Measurements from ENCODE around the gene SOX15.
"Not testable (repeated sequence)": the region's sequence is repeated elsewhere in the genome, so short reads cannot be mapped to it uniquely, and the experiment has no call there.

Gene SOX15

DNA sequence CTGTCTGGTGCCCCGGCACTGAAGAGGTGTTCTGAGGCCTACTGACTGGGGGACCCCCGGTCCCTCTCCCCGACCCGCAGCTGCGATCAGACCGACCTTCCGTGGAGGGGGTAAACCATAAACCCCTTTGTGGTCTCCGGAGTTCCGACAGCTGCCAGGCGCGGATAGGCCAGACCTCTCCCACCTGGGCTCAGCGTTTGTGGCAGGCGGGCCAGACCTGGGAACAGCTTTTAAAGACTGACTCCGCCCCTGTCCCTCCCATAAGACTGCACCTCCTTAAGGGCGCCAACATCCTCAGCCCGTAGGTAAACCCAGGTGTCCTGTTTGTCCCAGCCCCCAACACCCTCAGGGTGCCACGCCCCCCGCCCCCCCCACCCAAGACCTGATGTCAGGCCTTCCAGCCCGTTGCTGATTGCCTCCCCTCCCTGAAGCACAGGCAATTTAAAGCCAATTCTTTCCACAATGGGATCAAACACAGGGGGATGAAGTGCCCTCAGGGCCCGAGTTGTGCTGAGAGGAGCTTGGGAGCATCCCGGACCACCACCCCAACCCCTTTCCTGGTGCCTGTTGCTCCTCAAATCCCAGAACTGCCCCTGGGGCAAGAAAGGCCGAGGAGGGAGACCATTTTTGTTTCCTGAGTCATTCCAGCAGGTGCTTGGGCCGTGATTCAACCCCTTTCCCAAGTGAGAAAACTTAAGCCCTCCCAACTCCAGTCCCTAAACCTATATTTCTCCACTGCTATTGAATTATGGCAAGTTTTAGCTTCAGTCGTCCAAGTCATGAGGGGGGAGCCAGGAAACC is at the start of gene SOX15:
TSS of gene SOX15 (minus strand) at position 204 of the 801 bp plus-strand sequence. CDS start 418 bp downstream, outside the sequence.
- DNase-seq: no peak

DNA sequence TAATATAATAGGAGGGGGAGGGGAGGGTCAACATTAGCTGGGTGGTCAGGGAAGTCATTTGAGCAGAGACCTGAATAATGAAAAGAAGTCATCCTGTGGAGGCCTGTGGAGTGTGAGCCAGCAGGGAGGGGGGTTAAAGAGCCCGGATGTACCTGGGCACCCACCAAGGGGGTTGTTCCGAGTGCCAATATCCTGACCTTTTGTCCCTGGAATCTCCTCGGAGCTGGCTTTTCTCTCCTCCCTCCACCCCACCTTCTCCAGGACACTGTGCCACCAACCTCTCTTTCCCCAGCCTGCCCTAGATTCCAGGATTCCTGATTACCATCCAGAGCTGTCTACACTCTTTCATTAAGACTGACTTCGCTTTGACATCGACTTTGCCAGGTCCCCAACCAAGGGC is 46.3 kb upstream of the SOX15 start:
- no peak for DNase-seq

DNA sequence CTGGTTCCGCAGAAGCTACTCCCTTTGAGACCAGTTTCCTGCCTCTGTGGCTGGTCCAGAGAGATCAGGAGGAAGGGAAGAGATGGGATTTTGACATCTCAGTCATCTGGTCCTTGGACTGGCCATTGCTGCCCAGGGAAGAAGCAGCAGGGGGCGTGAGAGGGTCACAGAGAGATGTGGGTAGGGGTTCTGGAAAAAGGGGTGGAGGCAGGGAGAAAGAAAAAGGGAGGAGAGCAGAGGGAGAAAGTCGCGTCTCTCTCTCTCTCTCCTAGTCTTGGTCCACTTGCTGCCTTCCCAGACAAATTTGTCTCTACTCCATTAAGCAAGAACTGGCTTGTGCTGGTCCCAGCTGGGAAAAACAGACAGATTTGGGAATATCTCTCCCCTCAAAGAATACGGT is 44.5 kb upstream of the SOX15 start:
- peak; percentile 31 to 45 for DNase-seq

DNA sequence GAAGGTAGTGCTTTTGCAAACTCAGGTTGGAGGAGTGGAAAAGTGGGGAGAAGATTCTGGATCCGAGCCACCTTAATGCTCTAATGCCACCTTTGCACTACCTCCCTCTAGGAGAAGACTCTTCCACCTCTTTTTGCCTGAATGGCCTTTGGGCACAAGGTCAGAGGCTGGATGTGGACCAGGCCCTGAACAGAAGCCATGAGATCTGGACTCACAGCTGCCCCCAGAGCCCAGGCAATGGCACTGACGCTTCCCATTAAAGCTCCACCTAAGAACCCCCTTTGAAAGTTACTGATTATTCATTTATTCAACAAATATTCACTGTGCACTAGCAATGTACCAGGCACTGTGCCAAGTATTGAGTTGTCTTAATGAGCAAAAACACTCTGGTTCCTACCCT is 43.2 kb upstream of the SOX15 start:
- no peak for DNase-seq

DNA sequence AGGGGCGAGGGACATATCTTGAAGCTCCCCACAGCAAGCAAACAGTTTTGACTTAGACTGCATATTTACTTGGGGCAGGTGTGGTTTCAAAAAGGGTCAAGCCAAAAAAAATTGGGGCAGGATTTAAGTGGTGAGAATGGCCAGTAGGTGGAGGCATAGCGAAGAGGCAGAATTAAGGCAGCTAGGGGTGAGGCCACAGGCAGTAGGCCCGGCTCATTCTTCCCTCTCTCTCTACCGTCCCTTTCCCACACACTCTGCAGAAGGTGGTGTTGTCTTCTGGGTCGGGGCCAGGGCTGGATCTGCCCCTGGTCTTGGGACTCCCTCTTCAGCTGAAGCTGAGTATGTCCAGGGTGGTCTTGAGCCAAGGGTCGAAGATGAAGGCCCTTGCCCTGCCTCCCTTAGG is 42.6 kb upstream of the SOX15 start:
- peak; percentile 21 to 37 for DNase-seq

DNA sequence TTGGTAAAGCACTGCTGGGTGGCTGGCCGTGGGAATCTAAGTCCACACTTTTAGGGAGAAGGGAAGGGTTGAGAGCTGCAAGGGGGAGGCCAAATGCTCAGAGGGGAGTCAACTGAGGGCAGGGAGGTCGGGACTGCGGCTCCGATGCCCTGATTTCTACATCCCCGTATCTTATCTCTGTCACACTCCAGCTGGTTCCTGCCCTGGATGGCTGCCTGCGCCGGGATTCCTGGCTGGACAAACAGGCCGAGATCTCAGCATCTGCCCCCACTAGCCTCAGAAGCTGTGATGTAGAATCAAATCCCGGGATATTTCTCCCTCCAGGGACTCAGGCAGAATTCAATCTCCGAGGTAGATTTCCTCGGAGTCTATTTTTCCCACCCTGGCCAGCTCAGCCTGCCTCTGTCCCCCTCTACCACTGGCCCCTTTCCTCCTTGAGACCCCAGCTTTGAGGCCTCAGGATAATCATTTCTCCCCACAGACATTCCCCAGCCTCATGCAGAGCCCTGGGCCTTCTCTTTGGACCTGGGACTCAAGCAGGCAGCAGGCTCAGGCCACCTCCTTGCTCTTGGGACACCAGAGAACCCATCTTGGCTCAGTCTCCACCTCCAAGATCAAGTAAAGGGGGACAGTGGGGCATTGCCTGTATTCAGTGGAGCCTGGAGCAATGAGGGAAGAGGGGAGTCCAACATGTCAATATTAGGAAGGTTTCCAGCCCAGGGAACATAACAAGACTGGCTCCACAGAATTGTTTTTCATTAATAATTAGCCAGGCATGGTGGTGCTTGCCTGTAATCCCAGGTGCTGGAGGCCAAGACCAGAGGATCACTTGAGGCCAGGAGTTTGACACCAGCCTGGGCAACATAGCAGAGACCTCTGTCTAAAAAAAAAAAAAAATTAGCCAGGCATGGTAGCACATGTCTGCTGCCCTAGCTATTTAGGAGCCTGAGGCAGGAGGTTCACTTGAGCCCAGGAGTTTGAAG is 41.8 kb upstream of the SOX15 start:
- DNase-seq: no peak

DNA sequence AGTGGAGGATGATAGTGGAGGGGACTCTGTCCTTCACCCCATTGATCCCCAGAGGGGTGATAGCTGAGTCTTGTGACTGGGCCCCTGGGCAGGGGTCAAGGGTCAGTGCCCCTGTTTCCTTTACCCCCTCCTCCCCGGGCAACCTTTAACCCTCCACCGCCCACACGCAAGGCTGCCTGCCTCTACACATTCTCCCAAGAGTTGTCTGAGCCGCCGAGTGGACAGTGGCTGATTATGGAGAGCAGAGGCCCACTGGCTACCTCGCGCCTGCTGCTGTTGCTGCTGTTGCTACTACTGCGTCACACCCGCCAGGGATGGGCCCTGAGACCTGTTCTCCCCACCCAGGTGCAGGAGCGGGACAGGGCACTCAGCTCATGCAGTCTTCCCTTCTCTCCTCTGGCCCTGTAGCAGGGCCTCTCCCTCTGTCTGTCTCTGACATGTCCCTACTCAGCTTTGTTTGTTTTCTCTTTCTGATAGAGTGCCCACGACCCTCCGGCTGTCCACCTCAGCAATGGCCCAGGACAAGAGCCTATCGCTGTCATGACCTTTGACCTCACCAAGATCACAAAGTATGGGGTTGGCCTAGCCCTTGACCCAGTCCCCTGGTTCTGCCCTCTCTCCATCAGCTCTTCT is 40.2 kb upstream of the SOX15 start, which contains the start of gene SHBG:
TSS of gene SHBG (plus strand) at position 197 of the 633 bp plus-strand sequence. CDS start at position 235, 38 bp downstream.
- no peak for DNase-seq

DNA sequence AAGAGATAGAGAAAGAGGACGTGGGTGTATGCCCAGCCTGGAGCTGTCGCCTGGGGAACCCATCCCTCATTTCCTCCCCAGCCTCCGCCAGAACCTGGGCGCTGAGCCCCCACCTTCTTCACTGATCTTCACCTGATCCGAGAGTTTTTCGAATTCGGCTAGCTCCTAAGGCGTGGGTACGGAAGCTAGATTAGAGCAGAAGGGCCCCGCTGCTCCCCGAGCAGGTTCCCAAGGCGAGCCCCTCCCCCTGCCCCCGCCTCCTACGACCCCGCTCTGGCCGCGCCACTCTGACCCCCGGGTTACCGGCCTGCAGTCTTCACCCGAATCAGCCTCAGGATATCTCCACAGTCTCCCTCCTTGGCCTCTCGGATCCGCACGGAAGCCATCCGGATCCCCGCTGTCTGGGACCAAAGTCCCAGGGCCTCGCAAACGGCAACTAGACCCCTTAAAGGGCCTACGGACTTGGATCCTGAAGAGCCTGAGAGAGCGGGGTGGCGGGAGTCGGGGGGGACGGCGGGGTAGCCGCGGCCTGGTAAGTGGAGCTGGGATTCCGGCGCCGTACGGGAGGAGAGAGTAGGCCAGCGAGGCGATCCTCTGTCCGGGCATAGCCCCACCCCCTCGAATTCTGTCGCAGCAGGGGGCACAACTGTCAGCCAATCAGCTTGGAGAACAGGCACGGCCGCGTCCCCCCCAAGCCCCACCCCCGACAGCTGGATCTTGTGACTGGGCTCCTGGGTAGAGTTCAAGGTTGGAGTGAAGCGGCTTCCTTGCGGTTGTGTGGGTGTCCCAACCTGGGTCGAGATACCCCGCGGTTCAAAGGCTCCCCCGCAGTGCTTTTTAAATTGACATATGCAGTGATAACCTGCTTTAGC is 37.6 kb upstream of the SOX15 start, which contains the start of gene SAT2:
TSS of gene SAT2 (minus strand) at position 572 of the 872 bp plus-strand sequence. CDS start at position 386, 186 bp downstream.
- peak; percentile 88 to 90 for DNase-seq

DNA sequence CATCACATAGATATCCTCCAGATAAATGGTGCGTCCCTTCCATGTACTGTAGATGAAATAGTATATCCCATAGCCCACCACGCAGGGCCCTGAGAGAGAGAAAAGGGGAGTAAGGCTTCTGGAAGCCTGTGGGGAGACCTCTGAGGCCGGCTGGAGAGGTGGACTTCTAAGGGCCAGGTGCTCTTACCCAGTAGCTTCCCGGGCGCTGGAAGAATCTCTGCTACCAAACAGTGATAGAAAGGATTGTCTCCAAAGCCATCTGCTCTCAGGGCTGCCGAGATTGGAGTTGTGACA is 37.0 kb upstream of the SOX15 start:
- no peak for DNase-seq

DNA sequence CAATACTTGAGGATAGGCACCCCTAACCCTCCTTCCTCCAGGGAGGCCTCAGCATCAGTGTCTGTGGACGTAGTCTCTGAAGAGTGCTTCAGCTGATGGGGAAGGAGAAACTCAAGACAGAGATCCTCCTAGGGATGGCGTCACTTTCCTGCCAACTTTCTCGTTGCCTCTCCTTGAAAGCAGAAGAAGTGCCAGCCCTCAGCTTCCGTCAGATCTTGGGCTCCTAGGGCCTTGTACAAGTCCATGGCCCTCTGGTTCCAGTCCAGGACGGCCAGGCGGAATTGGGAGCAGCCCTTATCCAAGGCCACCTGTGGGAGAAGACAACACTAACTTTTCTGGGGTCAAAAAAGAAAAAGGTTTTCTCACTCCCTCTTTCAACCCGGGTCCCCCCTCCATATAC is 36.4 kb upstream of the SOX15 start:
- DNase-seq: no peak

DNA sequence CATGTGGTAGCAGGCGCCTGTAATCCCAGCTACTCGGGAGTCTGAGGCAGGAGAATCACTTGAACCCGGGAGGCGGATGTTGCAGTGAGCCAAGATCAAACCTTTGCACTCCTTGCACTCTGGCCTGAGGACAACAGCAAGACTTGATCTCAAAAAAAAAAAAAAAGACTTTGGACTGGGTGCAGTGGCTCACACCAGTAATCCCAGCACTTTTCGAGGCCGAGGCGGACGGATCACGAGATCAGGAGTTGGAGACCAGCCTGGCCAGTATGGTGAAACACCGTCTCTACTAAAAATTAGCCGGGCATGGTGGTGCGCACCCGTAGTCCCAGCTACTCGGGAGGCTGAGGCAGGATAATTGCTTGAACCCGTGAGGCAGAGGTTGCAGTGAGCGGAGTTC is 35.9 kb upstream of the SOX15 start:
- not testable (repeated sequence) for DNase-seq

DNA sequence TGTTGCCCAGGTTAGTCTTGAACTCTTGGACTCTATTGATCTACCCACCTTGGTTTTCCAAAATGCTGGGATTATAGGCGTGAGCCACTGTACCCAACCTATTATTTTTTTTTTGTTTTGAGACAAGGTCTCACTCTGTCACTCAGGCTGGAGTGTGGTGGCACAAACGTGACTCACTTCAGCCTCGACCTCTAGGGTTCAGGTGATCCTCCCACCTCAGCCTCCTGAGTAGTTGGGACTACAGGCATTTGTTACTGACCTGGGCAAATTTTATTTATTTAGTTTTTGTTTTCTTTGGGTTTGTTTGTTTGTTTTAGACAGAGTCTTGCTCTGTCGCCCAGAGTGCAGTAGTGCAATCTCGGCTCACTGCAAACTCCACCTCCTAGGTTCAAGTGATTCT is 33.8 kb upstream of the SOX15 start:
- no peak for DNase-seq

DNA sequence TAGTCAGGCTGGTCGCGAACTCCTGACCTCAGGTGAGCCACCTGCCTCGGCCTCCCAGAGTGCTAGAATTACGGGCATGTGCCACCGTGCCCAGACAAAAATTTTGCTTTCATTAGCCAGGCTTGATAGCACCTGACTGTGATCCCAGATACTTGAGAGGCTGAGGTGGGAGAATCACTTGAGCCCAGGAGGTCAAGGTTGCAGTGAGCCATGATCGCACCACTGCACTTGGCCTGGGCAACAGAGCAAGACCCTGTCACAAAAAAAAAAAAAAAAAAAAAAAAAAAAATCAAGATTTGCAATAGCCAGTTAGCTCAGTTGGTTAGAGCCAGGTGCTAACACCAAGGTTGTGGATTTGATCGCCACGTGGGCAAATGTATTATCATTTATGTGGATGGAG is 30.9 kb upstream of the SOX15 start:
- no peak for DNase-seq

DNA sequence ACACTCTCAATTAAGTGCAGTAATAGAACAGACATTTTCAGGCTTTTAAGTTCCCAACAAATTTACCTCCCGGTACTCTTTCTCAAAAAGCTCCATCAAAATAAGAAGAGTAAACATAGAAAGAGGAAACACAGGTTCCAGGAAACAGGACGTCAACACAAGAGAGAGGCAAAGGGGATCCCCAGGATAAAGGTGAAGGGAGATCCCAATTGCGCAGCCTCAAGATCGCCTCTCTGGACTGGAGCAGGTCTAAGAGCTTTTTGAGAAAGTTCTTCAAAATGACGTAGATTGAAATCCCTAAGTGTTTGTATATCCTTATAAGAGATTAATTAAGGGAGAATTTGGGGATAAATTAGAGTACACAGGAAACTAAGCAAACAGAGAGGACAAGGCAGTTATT is 28.7 kb upstream of the SOX15 start:
- DNase-seq: no peak

DNA sequence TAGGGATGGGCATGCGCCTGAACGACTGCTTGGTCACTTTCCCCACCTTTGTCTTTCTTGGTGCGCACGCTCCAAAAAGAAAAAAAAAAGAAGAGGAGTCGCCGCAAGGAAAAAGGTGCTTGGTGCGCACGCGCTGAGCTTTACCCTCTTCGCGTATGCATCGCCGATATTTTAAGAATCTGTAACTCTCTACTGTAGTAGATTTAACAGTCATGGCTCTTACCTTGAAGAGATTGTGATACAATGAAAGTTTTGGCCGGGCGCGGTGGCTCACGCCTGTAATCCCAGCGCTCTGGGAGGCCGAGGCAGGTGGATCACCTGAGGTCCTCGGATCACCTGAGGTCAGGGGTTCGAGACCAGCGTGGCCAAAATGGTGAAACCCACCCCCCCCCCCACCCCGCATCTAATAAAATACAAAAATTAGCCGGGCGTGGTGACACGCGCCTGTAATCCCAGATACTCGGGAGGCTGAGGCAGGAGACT is 25.4 kb upstream of the SOX15 start:
- no peak for DNase-seq

DNA sequence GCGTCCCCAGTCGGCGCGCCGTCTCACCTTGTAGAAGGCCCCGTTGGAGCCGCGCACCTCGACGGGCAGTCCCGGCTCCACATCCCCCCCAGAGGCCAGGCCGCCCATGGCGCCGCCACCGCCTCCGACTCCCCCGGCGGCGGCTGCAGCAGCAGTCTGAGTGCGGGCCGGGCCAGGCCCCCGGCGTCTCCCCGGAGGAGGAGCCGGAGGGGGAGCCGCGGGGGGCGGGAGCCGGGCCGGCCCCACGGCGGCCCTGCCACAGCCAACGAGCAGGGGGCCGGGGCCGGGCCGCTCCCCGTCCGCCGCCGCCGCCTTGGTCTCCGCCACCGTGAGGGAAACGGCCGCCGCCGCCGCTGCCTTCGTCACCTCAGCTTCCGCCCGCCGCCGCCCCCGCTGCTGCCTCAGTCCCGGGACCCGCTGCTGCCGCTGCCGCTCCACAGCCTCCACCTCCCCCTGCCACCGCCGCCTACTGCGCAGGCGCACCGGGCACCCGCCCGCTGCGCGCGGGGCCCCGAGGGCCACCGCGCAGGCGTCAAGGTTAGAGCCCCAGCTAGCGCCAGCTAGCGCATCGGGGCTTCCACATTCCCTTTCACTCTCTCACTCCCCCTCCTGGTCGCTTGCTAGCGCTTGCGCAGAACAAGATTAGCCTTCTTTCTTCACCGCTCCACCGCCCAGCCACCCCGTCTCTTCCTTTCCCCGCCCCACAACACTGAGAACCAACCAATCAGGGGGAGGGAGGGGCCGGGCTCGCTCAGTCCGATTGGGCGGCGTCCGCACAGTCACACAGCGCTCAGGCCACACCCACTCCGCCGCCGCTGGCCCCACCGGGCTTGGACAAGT is 24.8 kb upstream of the SOX15 start, which contains the start of gene FXR2:
TSS of gene FXR2 (minus strand) at position 473 of the 840 bp plus-strand sequence. CDS start at position 108, 365 bp downstream.
- DNase-seq: peak; percentile 100

DNA sequence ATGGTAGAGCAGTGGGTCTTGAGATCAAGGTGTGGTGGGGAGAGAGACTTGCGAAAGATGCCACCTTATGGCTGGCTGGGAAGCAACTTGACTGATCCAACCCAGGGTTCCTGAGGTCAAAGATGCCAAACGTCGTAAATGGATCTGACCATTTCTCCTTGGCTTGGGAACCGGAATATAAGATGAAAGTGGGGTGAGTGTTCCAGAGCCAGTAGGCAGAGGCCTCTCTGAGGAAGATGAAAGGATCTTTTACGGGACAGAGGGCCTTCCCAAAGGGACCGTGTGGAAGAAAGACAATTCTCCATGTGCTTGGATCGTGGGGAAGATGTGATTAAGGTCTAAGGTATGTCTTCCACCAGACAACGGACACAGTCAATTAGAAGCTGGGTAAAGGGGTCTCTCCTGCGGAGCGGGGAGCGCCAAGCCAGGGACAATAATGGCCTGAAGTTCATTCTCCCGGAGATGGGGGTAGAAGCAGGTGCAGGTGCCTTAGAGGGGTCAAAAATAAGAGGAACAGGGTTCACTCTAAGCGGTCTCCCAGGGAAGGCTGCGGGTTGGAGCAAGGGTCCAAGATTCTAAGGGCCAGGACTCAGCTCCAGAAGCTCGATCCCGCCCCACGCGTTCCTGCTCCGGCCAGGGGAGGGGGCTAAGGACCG is 24.0 kb upstream of the SOX15 start:
- DNase-seq: no peak

DNA sequence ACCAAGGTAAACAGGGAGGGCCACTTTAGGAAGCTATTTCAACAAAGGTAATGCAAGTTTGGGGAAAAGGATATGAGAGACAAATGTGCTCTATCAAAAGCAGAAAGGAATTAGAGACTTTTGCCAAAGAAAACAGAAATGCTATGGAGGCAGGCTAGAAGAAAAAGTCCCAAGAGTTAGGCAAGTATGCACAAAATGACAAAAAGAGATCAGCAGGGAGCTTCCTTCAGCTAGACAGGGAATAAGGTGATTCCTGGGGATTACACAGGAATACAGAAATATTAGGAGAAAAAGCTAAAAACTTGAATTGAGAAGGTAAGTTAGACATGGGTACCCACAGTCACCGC is 22.4 kb upstream of the SOX15 start:
- DNase-seq: no peak

DNA sequence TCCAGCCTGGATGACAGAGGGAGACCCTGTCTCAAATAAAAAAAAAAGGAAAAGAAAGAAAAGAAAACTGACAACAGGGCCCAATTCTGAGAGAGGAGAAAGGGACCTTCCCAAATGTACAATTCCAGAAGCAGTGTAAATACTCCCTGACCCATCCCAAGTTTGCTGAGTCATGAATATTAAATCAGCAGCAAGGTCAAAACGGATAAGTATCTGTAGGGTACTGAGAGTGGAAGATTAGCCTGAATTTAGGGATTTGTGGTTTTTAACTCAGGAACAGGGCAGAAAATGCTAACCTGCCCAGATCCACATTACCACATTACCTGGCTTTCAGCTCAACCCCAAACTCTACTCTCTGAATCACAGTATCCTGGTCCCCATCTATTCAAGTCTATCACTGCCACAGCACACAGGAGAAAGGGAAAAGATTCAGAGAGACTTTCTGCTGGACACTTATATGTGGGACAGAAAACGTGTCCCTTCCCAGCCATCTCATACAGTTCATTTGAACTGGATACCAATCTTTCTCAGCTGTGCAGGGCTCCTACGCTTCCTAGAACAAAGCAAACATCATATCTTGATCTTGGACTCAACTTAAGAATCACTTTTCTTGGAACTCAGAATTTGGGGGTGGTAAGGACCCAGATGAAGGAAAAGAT is 21.9 kb upstream of the SOX15 start:
- DNase-seq: no peak

DNA sequence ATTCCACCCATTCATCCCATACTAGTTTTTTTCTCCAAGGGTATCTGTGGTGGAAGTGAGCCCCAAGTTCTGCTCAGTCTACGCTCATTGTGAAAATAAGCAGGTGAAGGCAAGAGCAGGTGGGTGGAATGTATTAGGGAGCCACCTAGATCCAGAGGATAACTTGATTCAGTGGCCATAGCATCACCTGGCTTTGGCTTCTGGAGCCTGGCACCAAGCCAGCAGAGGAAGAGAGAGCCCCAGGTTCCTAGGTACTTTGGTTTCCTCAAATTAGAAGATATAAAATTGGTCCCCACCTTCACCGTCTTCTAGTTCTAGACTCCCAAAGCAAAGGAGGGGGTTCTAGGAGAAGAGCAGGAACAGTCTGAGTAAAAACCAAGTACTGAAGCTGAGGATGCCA is 20.7 kb upstream of the SOX15 start:
- DNase-seq: no peak
